DOHH2 (cell line): ENCODE results near the gene MAFG.

ENCODE experiments used
- CTCF ChIP-seq: fragments of 200-600 bp; sonication (generic); IDR thresholded peaks from one replicate; pipeline ENCODE4 v1.5.1; 2014; ENCODE audit warnings: antibody characterized with exemption, mild to moderate bottlenecking, low read depth, low read length; ENCODE audit not compliant: poor library complexity, severe bottlenecking
- EZH2phosphoT487 ChIP-seq: fragments of 200-600 bp; sonication (generic); IDR thresholded peaks from 2 replicates; pipeline ENCODE4 v1.6.1; 2017; ENCODE audit warnings: borderline replicate concordance, mild to moderate bottlenecking, antibody characterized with exemption, low read length, moderate library complexity, mixed read lengths

- TF ChIP-seq CTCF (no peak), EZH2phosphoT487 (no peak)
Observed at GRCh38 chr17:81955058-81955681, 27.6 kb upstream of the MAFG start.
